ENCODE data around the gene CPVL. TPM values are rescaled to one million over a fixed set of nuclear protein-coding genes. Genes with fewer than 3 reads are reported as not detected.

Gene CPVL
- total RNA-seq, 1 donor from 2014 or later, result 30.2 TPM

DNA sequence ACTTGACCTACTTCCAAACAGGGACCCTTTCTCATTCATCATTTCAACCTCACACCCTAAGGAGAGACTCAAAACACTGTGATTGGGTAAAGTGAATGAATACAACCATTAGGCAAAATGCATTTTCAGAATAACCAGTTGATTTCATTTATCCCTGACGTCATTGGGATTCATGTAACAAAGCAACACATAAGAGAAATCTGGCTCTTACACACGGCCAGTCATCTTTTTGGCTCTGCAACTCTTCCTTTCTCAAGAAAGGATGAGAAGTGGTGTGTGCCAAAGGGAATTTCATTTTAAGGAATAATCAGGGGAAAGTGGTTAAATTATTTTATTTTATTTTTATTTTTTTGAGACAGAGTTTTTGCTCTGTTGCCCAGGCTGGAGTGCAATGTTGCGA is 83.1 kb downstream of the CPVL start:
- H3K27me3 Mint-ChIP-seq, result no peaks in the 10 kb centered on the region
- no peak overlapping the region for H3K27ac Mint-ChIP-seq
- H3K4me1 Mint-ChIP-seq (ENCODE audit: unreplicated experiment), result peaks cover 8% of the 10 kb centered on the region
- H3K36me3 Mint-ChIP-seq, result peaks cover 14% of the 10 kb centered on the region
- H3K4me3 Mint-ChIP-seq, result no peak overlapping the region
- TF ChIP-seq, protein P1, sequence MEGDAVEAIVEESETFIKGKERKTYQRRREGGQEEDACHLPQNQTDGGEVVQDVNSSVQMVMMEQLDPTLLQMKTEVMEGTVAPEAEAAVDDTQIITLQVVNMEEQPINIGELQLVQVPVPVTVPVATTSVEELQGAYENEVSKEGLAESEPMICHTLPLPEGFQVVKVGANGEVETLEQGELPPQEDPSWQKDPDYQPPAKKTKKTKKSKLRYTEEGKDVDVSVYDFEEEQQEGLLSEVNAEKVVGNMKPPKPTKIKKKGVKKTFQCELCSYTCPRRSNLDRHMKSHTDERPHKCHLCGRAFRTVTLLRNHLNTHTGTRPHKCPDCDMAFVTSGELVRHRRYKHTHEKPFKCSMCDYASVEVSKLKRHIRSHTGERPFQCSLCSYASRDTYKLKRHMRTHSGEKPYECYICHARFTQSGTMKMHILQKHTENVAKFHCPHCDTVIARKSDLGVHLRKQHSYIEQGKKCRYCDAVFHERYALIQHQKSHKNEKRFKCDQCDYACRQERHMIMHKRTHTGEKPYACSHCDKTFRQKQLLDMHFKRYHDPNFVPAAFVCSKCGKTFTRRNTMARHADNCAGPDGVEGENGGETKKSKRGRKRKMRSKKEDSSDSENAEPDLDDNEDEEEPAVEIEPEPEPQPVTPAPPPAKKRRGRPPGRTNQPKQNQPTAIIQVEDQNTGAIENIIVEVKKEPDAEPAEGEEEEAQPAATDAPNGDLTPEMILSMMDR (conservative IDR thresholded peaks at IDR 0.05), result no peak
- DNase-seq (ENCODE audit: extremely low spot score, unreplicated experiment), result no peak
- H3K9me3 Mint-ChIP-seq, result no peaks in the 10 kb centered on the region

DNA sequence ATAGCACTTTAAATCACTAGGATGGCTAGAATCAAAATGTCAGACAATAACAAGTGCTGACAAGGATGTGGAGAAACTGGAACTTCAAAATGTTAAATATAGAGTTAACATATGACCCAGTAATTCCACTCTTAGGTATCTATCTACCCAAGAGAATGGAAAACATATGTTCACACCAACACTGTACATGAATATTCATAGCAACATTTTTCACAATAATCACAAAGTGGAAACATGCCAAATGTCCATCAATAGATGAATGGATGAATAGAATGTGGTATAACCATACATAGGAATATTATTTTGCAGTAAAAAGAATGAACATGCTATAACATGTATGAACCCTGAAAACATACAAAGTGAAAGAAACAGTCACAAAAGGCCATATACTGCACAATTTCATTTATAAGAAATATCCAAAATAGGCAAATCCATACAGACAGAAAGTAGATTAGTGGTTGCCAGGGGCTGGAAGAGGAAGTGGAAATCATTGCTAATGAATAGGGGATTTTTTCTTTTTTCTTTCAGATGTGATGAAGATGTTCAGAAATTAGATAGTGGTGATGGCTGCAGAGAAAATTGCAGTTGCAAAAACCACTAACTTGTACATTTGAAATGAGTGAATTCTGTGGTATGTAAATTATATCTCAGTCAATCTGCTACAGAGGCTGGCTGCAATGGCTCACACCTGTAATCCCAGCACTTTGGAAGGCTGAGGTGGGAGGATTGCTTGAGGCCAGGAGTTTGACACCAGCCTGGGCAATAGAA is 93.0 kb downstream of the CPVL start:
- Mint-ChIP-seq H3K36me3 (peaks cover 17% of the 10 kb centered on the region), H3K27me3 (no peaks in the 10 kb centered on the region), H3K27ac (no peak overlapping the region), H3K9me3 (peaks cover 15% of the 10 kb centered on the region), H3K4me1 (ENCODE audit: unreplicated experiment) (no peaks in the 10 kb centered on the region), H3K4me3 (no peak overlapping the region)
- no peak for DNase-seq (ENCODE audit: extremely low spot score, unreplicated experiment)
- TF ChIP-seq, protein P1 (conservative IDR thresholded peaks at IDR 0.05), result no peak

- H3K9me3 Mint-ChIP-seq, result peaks cover 3% of the 10 kb centered on the region
- H3K36me3 Mint-ChIP-seq, result peaks cover 6% of the 10 kb centered on the region
- DNase-seq (ENCODE audit: extremely low spot score, unreplicated experiment), result no peak
- no peaks in the 10 kb centered on the region for H3K27me3 Mint-ChIP-seq
- TF ChIP-seq, protein P1 (conservative IDR thresholded peaks at IDR 0.05), result no peak
- no peak overlapping the region for H3K27ac Mint-ChIP-seq
- no peak overlapping the region for H3K4me3 Mint-ChIP-seq
- H3K4me1 Mint-ChIP-seq (ENCODE audit: unreplicated experiment), result peaks cover 16% of the 10 kb centered on the region
Measured at GRCh38 chr7:29046978-29047377, 99.4 kb downstream of the CPVL start.

GRCh38 chr7:29045258-29046086 is 100.9 kb downstream of the CPVL start:
- H3K36me3 Mint-ChIP-seq, result peaks cover 3% of the 10 kb centered on the region
- no peak overlapping the region for H3K4me3 Mint-ChIP-seq
- H3K27ac Mint-ChIP-seq, result no peak overlapping the region
- H3K9me3 Mint-ChIP-seq, result peaks cover 3% of the 10 kb centered on the region
- DNase-seq (ENCODE audit: extremely low spot score, unreplicated experiment), result no peak
- TF ChIP-seq, protein P1 (conservative IDR thresholded peaks at IDR 0.05), result no peak
- peaks cover 20% of the 10 kb centered on the region for H3K4me1 Mint-ChIP-seq (ENCODE audit: unreplicated experiment)
- no peaks in the 10 kb centered on the region for H3K27me3 Mint-ChIP-seq

GRCh38 chr7:29044554-29044953 is 101.8 kb downstream of the CPVL start:
- H3K4me3 Mint-ChIP-seq, result no peak overlapping the region
- H3K36me3 Mint-ChIP-seq, result no peaks in the 10 kb centered on the region
- H3K9me3 Mint-ChIP-seq, result peaks cover 3% of the 10 kb centered on the region
- no peaks in the 10 kb centered on the region for H3K27me3 Mint-ChIP-seq
- no peak for DNase-seq (ENCODE audit: extremely low spot score, unreplicated experiment)
- TF ChIP-seq, protein P1 (conservative IDR thresholded peaks at IDR 0.05), result no peak
- no peak overlapping the region for H3K27ac Mint-ChIP-seq
- H3K4me1 Mint-ChIP-seq (ENCODE audit: unreplicated experiment), result peaks cover 30% of the 10 kb centered on the region
